HG03342 (cell line): ENCODE measurements around the gene CD38.
A peak's percentile ranks its signal among the peaks of the same experiment; 100 is the strongest.
"Not testable (repeated sequence)": the region's sequence is repeated elsewhere in the genome, so short reads cannot be mapped to it uniquely, and the experiment has no call there.

ENCODE experiments used
- ATAC-seq: cut with Tn5 transposase; IDR thresholded peaks from one replicate; pipeline ENCODE4 v1.9.1; 2021; ENCODE audit warnings: mild to moderate bottlenecking, moderate library complexity; ENCODE audit not compliant: unreplicated experiment

Gene CD38

DNA sequence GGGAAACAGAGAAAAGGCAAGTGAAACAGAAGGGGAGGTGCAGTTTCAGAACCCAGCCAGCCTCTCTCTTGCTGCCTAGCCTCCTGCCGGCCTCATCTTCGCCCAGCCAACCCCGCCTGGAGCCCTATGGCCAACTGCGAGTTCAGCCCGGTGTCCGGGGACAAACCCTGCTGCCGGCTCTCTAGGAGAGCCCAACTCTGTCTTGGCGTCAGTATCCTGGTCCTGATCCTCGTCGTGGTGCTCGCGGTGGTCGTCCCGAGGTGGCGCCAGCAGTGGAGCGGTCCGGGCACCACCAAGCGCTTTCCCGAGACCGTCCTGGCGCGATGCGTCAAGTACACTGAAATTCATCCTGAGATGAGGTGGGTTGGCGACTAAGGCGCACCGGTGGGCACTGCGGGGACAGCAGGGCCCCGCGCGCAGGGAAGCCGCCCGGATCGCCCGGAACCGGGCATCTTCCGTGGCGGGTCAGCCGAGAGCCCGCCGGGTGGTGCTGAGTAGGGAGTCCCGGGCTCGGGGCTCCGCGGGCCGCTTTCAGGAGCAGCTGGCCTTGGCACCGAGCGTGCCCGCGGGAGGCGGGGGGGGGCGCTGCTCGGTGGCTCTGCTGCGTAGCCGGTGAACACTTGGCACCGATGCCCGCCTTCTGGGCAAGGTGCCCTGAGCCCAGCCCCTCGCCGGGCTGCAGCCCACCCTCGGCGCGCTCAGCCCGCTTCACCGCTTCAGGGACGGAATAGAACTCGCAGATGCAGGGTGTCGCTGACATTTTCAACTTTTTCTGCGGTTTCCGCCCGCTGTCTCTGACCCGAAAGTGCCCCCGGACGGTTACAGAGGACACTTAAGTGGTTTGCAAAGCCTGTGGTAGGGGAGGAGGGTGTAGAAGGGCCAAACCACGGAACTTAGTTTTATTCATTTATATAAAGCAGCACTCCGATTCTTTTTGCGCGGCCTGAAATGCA is at the start of gene CD38:
Gene CD38 (plus strand): TSS at position 40 of the 953 bp plus-strand sequence. CDS start 87 bp downstream, at position 127.
- ATAC-seq: peak; percentile 68

DNA sequence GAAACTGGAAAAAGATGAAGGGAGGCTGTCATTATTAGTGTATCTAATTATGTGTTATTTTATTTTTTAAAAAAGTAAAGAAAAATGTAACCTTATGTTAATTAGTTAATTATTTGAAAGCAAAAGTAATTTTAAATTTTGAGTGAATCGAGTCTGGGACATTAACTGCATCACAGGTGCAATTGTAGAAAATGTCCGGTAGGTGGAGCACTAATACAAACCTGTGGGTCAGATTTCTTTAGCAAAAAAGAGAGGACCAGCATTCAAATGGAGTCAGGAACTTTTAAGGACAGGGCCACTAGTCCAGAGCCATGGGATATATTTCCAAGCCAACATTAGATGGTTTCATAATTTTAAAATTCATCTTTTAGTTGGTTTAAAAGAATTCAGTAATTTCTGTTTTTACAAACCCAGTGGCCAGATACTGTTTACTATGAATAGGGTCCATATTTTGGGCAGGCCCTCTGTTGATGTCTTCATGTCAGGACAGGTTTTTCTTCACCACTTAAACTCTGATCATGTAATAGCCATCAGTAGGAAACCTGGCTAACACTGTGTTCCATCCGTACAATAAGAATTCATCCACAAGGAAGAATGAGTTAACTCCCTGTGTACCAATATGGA is 48.1 kb upstream of the CD38 start:
- peak; percentile 79 for ATAC-seq

DNA sequence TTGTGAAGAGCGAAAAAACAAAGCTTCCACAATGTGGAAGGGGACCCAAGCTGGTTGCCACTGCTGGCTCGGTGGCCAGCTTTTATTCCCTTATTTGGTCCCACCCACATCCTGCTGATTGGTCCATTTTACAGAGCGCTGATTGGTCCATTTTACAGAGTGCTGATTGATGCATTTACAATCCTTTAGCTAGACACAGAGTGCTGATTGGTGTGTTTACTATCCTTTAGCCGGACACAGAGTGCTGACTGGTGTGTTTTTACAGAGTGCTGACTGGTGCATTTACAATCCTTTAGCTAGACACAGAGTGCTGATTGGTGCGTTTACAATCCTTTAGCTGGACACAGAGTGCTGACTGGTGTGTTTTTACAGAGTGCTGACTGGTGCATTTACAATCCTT is 45.1 kb upstream of the CD38 start:
- not testable (repeated sequence) for ATAC-seq

DNA sequence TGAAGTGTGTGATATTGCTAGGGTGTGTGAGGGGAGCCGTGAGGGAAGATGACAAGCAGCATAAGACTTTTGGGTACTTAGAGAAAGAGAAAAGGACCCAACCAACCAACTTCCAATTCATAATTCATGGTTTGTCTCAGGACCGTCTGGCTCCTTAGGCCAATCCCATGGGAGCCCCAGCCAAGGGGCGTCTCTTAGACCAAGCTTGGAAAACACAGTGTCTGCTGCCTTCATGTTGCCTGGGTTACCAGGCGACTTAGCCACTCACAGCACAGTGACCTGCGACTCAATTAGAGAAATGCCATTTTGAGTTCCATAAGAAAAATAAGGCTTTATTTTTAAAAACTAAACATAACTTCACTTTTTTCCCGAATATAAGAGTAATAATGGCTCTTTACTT is 42.6 kb upstream of the CD38 start:
- no peak for ATAC-seq

DNA sequence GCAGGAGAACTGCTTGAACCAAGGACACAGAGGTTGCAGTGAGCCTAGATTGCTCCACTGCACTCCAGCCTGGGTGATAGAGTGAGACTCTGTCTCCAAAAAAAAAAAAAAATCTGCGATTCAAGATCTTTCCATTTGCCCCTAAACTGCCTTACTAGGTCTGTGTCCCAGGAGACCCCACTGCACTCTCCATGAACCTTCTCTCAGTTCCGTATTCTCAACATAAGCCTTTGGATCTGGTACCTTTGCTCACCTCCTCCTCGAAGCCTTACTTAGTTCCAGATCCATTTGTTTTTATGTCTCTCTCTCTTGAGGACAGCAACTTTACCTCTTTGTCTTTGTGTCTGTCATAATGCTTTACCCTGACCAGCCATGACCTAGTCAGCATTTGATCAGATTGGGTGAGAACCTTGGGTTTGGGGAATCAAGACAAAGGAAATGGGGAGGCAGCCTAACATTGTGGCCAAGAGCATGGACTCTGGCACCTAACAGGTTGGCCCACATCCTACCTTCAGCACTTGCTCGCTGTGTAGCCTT is 41.5 kb upstream of the CD38 start:
- ATAC-seq: peak; percentile 83

DNA sequence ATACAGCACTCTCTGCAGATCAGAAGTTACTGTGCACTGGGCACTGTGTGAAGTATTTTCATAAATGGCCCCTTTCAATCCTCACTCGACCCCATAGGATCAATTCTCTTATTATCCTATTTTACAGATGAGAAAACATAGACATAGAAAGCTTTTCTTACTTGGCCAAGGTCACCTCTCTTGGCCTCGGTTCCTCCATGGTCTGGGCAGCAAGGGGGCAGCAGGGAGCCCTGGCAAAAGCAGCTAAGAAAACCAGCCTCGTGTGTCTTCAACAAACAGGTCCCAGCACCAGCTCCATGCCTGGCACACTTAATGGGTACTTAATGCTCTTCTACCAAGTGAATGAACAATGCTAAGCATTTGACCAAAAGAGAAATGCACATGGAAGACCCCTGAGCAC is 40.9 kb upstream of the CD38 start:
- no peak for ATAC-seq

DNA sequence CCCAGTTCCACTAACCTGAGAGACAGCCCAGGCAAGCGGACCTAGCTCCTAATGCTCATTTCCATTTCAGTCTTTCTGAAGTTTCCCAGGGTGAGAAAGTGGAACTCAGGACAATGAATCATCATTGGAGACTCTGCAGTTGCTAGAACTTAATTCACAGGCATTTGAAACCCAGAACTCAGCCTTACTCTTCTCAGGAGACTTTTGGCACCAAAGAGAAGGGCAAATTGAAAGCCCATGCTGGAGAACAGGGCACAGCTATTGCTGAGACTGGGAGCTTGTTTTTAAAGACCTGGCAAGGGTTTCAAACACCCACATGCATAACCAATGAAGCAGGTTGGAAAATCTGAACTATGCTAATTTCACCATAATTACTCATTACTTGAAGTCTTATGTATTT is 39.3 kb upstream of the CD38 start:
- ATAC-seq: no peak

DNA sequence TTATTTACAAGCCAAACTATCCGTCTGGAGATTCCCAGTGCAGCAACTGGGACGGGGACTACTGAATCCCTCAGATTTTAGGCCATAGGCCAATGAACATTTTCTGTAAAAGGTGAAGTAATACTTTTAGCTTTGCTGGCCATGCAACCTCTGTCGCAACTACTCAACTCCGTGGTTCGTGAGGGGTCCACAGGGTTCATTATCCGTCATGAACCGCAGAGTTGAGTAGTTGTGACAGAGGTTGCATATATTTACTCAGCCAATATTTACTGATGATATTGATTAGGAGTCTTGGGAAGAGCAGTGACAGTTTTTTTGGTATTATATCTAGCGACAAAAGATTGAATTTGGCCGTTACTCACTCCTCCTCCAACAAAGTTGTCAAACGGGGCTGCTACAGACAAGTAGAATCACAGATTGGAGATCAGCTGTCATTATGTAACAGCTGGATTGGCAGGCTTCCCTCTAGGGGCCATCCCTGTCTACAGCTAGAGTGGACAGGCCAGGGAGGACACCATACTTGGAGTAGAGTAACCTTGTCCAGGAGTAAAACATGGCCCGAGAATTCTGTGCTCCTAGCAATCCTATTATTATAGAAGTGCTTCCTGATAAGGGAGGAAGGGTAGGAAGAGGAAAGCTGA is 37.2 kb upstream of the CD38 start:
- no peak for ATAC-seq

DNA sequence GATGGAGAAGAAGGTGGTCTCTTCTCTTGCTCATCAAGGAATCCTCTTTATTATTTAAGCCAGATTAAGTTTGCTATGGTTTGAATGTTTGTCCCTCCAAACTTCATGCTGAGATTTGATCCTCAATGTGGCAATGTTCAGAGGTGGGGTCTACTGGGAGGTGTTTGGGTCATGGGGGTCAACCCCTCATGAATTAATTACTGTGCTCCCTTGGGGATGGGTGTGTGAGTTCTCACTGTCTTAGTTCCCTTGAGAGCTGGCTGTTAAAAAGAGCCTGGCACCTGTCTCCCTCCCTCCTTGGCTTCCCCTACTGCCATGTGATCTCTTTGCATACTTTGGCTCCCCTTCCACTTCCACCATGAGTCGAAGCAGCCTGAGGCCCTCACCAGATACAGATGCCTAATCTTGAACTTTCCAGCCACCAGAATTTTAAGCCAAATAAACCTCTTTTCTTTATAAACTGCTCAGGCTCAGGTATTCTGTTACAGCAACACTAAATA is 36.0 kb upstream of the CD38 start:
- ATAC-seq: no peak

DNA sequence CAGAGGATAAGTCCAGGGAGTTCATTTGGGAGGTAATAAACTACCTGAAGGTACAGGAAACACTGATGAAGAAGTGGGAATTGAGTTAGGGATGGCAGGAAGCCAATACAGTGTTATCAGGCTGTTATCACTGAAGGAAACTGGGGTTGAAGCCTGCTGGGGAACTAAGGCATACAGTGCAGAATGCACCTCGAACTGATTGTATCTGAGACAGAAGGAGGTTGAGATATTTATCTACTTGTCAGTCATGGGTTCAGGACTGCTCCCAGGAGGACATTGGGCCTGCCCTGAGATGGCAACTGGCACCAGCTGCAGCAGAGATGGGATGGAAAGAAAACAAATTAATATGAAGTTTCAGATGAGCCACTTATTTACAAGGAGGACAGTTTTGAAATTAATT is 35.5 kb upstream of the CD38 start:
- no peak for ATAC-seq

DNA sequence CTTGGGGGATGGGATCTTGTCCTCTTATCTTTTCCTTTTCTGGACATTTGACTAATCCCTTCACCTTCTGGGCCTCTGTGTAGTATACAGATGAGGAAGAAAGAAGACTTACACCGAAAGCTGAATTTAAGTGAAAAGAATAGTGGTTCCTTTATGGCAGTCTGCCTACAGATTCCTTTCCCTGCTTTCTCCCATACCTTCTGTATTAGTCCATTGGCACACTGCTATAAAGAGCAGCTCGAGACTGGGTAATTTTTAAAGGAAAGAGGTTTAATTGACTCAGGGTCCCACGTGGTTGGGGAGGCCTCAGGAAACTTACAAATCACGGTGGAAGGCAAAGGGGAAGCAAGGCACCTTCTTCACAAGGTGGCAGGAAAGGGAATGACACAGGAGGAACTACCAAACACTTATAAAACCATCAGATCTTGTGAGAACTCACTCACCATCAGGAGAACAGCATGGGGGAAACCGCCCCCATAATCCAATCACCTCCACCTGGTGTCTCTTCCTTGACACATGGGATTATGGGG is 34.0 kb upstream of the CD38 start:
- ATAC-seq: no peak

DNA sequence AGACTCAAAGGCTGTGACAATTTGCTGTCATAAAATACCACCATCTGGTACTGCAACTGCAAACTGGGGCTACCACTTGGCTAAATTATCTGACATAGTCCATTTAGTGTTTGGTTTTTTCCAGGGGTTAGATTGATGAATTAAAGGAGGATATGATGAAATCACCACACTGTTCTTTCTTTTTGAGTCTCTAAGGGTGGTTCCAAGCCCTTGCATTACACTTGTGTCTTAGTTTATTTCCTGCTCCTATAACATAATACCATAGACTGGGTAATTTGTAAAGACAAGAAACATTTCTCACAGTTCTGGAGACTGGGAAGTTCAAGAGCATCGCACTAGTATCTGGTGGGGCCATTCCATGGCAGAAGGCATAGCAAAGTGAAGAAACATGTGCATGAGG is 32.0 kb upstream of the CD38 start:
- ATAC-seq: no peak

DNA sequence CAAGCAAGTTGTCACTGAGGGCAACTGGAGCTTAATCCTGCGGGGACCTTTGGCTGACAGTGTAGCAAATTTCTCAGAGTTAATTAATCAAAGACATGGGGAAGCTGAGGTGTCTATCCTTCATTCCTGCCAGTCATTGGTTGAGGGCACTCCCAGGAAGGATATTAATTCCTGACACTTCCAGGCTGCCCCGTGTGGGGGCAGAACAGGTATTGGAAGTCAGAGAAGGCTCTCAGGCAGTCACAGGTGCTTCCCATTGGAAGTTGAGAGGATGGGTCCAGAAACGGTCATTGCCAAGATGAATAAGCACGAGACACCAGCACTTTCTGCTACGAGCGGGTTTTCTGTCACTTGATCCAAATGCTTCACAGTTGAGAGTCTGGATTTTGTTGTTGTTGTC is 29.1 kb upstream of the CD38 start:
- no peak for ATAC-seq

DNA sequence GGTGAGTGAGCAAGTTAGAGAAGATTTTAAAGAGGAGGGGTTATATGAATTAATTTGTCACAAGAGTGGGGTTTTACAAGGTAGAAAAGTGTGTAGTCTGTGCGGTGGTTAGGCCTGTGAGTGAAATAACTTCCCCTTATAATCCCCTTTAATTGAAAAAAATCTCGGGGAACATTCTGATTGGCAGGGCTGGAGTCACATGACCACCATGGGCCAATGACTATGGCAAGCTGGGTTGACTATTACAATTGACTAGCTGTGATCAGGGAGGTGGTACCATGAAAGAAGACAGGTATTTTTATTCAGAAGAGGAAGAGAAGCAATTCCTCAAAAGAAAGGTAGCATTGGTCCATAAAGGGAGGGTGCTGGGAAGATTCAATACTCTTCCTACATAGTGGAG is 27.0 kb upstream of the CD38 start:
- ATAC-seq: no peak

DNA sequence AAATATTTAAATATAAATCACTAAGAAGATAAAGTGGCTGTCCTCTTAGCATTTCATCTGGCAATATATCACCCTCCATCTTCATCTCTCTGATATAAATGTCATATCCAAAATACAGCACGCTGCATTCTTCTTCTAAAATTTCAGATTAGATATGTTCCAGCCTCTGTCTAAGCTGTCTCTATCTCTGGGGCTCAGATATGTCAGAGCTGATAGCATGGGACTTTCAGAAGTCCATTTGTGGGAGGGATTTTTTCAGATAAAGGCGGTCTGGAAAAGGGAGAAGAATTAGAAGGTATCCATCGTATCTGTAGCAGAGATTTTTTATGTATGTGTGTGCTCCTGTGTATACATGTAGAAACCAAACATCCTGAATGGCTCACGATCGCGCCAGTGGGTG is 25.0 kb upstream of the CD38 start:
- no peak for ATAC-seq

DNA sequence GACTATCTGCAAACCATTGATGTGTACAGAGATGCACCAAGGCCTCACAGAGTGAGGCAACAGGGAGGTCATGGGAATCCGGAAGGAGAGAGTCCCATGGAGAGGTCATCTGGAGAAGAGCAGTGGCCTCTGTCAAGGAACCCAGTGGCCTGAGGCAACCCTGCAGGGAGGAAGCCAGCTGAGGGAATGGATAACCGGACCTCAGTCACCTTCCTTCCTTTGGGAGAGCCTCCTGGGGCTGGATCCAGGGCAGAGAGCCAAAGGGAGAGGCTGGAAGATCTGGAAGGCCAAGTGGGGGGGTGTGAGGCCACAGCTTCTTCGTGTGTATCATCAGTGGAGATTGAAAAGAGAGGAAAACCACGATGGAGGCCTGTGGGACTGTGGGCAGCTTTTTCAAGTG is 24.3 kb upstream of the CD38 start:
- no peak for ATAC-seq

DNA sequence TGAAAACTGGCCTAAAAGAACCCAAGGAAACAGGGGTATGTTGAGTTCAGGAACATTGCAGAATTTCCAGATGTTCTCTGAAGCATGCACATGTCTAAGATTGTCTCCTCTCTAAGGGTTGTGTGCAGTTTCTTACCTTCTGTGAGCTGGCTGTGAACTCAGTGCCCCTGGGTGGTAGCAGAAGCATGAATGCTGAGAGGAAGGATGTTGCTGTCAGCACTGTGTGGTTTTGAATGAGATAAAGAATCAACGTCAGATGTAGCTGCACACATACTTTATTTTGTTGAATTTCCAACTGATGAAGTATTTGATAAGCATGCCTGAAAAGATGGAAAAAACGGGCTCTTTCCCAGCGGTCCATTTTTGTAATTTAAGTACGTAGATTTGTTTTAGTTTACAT is 23.8 kb upstream of the CD38 start:
- no peak for ATAC-seq

DNA sequence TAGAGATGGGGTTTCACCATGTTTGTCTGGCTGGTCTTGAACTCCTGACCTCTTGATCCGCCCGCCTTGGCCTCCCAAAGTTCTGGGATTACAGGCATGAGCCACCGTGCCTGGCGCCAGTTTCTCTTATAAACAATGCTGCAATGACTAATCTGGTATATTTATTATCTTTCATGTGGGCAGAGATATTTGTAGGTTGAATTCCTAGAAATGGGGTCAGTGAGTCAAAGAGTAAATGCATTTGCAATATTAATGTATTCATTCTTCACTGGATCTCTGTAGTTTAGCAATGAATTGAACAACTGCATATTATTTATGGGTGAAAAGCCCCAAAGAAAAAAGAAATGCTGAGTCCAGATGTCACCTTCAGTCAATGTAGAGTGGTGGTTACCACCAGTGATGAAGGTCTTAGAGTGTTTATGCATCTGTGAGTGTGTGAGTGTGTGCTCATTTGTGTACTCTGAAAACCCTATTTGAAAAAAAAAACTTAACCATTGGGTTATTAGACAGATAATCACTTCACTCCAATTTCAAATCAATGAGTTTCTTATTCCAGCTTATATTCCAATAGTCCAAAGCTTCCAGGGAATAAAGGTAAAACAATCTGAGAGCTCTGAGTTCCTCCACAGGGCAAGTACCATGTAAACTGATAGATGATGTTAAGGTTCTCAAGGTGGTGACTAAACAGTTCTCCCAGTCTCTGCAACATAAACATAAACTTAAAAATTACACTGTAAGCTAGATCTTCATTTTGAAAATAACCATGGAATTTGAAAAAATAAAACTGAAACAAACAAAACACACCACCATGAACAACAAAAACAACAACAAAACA is 22.6 kb upstream of the CD38 start:
- ATAC-seq: no peak

DNA sequence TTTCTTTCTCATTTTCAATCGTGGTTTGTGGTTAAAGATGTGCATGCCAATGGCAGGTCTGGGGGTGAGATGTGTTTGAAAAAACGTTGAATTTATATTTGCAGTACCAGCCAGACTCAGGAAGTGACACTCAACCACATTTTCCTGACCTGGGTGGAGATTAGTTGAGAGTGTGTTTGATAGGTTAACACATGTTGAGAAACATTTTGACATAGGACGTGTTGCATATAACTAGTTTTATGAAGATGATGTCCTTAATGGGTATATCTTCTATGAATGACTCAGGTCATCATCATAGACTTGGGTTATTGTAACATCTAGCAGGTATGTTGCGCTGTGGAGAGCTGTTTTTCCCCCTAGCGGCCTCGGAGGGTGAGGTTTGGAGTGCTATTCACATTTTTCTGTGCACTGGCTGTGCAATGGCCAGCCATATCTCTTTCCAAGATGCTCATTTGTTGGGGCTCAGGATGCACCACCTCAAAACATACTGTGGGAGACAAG is 21.7 kb upstream of the CD38 start:
- peak; percentile 90 for ATAC-seq

DNA sequence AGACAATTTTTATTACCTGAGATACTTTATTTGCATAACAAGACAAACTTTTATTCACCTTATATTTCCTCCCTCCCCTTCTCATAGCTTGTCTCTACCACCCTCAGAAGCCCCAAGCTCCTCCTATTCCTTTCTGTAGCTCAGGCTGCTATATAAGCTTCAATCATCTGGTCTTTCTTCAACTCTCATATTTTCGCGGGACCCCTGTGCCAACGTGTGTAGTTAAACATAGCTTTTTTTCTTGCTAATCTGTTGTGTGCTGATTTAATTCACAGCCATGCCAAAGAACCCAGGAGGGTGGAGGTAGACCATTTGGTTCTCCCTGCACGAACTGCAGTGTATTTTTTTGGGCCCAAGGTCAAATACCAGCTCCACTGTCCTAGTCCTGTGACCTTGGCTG is 21.1 kb upstream of the CD38 start:
- ATAC-seq: no peak
